Adrenal gland (tissue), 12 donors: ENCODE results near the gene CLASRP. TPM values are rescaled to one million over a fixed set of nuclear protein-coding genes. Genes with fewer than 3 reads are reported as not detected.

ENCODE experiments used
- DNase-seq, 7 donors: peaks; one replicate each; pipeline ENCODE4 v3.0.0-alpha.2; 2019 to 2020
- H3K27ac ChIP-seq, 5 donors: fragments of 200-600 bp; sonication (generic) in 4 of 5; 1 replicate in 3 of 5; 2 replicates in 2 of 5; pipeline versions ENCODE4 v1.5.1 to v1.8.0; 2016 to 2020; ENCODE audit warnings: mild to moderate bottlenecking in 1 of 5
- H3K27me3 ChIP-seq: fragments of 200-600 bp; 2 replicates; pipeline ENCODE4 v1.8.0; 2021
- H3K36me3 ChIP-seq, 2 donors: fragments of 200-600 bp; replicated peaks in 1 of 2; 1 replicate in 1 of 2; 2 replicates in 1 of 2; pipeline versions ENCODE4 v1.5.1 to v1.8.0; 2018 to 2022
- H3K4me1 ChIP-seq, 2 donors: fragments of 200-600 bp; replicated peaks in 1 of 2; 1 replicate in 1 of 2; 2 replicates in 1 of 2; pipeline versions ENCODE4 v1.5.1 to v1.8.0; 2018 to 2021
- H3K4me3 ChIP-seq, 4 donors: fragments of 200-600 bp; sonication (generic) in 3 of 4; one replicate each; pipeline ENCODE4 v1.5.1; 2016 to 2018
- H3K9me3 ChIP-seq, 3 donors: fragments of 200-600 bp; sonication (generic) in 1 of 3; replicated peaks in 1 of 3; 1 replicate in 2 of 3; 2 replicates in 1 of 3; pipeline versions ENCODE4 v1.5.1 to v1.8.0; 2016 to 2021
- POLR2A ChIP-seq, 2 donors: fragments of 450-650 bp; IDR thresholded peaks; one replicate each; pipeline ENCODE4 v1.6.1; 2017; ENCODE audit warnings: antibody characterized with exemption in 2 of 2, mild to moderate bottlenecking in 2 of 2, moderate library complexity in 1 of 2
- WGBS, 4 donors: extraction: QIAGEN DNeasy Blood & Tissue Kit in 2 of 4; methylation state at CpG; one replicate each; pipeline versions ENCODE4 v1.1.5 to v1.1.7; 2013 to 2017; 5-methylcytosine and 5-hydroxymethylcytosine counted together
- intact Hi-C, 2 donors: fragments of 100-400 bp; cut with DNase I; formaldehyde crosslinking; loops; one replicate each; pipeline versions ENCODE4 v1.14.1 to v1.15.0; 2022 to 2023
- polyA plus RNA-seq, 3 donors: library from polyadenylated mRNA; stranded (reverse); fragments of 200-250 nt in 2 of 3; fragments of 350-450 nt in 1 of 3; fragmentation: Illumina TruSeq in 1 of 3; extraction: RNeasy Lipid Tissue Mini Kit (QIAGEN cat#74804) in 1 of 3; gene quantifications; one replicate each; pipeline ENCODE4 v1.2.3, GENCODE V29; 2013 to 2014
- total RNA-seq, 9 donors: library from RNA; depleted of rRNA in 4 of 9; stranded (reverse); fragments of >200 nt in 4 of 9; fragments of 120-200 nt in 1 of 9; fragmentation: NEBNext Ultra II Directional in 1 of 9; extraction: Animal tissue kit (Norgen Biotek cat#: 25700) in 1 of 9; gene quantifications; one replicate each; pipeline versions ENCODE4 v1.1.0 to v1.2.4, GENCODE V29; 2013 to 2023
- TF ChIP-seq, protein P1 (sequence below), 6 experiments: fragments of 450-650 bp in 4 of 6; fragments of 200-600 bp in 2 of 6; sonication (generic) in 1 of 6; IDR thresholded peaks; 1 replicate in 5 of 6; 2 replicates in 1 of 6; pipeline versions ENCODE4 v1.5.1 to v1.8.0; 2016 to 2021; ENCODE audit warnings: antibody characterized with exemption in 6 of 6, mild to moderate bottlenecking in 2 of 6, moderate library complexity in 1 of 6
- donor health status: healthy with polysubstance abuse.
- donor health status: Bipolar disorder and iron deficiency.
- donor health status: DM: yes; HTN: yes; CAD: no.
- donor health status: DM: no; HTN: no; CAD: no.
- donor health status: DM: no; HTN: no; CAD: no.
- donor health status: DM: yes; HTN: yes; CAD: no.

Gene CLASRP
- total and polyA plus RNA-seq, 12 donors: 19.8 to 730 (median 64.7) TPM

DNA sequence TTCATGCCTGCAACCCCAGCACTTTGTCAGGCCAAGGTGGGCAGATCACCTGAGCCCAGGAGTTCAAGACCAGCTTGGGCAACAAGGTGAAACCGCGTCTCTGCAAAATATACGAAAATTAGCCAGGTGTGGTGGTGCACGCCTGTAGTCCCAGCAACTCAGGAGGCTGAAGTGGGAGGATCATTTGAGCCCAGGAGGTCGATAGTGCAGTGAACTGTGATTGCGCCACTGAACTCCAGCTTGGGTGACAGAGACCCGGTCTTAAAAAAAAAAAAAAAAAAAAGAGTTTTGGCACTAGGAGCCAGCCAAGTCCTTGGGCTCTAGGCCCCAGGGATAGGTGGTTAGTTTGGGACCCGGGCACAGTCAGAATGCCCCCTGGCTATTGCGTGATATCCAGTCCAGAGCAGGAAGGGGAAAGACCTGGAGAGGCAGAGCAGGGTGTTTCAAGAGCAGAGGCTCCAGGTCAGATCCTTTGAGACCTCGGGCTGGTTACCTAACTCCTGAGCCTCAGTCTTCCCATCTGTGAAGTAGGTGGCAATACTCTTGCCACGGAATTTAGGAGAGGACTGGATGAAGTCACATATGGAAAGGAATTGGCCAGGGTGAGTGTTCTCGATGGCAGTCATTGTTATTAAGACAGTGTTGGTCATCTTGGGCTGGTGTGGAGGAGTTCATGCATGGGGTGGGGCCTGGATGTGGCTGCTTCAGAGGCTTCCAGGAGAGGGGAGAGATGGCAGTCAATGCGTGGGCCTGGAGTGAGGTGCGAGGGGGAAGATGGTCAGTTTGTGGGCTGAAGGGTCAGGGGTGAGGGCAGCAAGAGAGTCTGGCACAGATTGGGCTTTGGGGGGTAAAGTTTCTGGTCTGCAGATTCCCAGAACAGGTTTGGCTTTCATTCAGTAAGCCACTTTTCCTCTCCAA is 56.9 kb downstream of the CLASRP start:
- Histone ChIP-seq H3K4me1 (peaks cover 59 to 77% of the 10 kb centered on the region in 2 donors), H3K36me3 (no peaks in the 10 kb centered on the region), H3K27ac (peak overlapping the region in 4 of 5 donors; percentile 33 to 99 (median 98)), H3K27me3 (no peaks in the 10 kb centered on the region), H3K4me3 (no peak overlapping the region), H3K9me3 (no peaks in the 10 kb centered on the region)
- WGBS, 4 donors: 74 to 77% (median 74%) methylated on average over 14 of the region's 14 CpGs
- DNase-seq: peak in 2 of 7 donors; percentile 58
- TF ChIP-seq, protein P1, sequence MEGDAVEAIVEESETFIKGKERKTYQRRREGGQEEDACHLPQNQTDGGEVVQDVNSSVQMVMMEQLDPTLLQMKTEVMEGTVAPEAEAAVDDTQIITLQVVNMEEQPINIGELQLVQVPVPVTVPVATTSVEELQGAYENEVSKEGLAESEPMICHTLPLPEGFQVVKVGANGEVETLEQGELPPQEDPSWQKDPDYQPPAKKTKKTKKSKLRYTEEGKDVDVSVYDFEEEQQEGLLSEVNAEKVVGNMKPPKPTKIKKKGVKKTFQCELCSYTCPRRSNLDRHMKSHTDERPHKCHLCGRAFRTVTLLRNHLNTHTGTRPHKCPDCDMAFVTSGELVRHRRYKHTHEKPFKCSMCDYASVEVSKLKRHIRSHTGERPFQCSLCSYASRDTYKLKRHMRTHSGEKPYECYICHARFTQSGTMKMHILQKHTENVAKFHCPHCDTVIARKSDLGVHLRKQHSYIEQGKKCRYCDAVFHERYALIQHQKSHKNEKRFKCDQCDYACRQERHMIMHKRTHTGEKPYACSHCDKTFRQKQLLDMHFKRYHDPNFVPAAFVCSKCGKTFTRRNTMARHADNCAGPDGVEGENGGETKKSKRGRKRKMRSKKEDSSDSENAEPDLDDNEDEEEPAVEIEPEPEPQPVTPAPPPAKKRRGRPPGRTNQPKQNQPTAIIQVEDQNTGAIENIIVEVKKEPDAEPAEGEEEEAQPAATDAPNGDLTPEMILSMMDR (IDR thresholded peaks at IDR 0.05): no peak
- no peak for TF ChIP-seq POLR2A (IDR thresholded peaks at IDR 0.05)
- intact Hi-C loops: no loop called here

DNA sequence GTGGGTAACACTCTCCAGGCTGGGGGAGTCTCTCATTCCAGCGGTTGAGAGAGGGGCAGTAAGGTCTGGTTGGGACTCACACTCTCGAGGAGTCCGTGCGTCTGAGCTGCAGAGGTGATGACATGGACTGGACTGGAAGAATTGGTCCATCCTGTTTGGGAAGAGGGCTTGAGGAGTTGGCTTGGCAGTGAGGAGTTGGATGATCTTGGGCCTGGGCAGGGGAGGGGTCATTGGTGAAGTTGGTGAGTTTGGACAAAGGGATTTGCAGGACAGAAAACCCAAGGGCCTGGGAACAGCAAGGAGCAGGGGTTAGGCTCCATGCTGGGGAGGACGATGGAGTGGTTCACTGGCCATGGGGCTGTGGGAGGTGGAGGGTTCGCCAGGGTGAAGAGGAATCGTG is 57.9 kb downstream of the CLASRP start:
- no peaks in the 10 kb centered on the region for H3K36me3 ChIP-seq
- no peaks in the 10 kb centered on the region for H3K9me3 ChIP-seq
- H3K4me3 ChIP-seq: no peak overlapping the region
- DNase-seq: no peak
- peak overlapping the region; percentile 82 to 99 (median 97) for H3K27ac ChIP-seq
- intact Hi-C loops: no loop called here
- peaks cover 69 to 82% of the 10 kb centered on the region in 2 donors for H3K4me1 ChIP-seq
- TF ChIP-seq POLR2A (IDR thresholded peaks at IDR 0.05): no peak
- TF ChIP-seq, protein P1 (IDR thresholded peaks at IDR 0.05): no peak
- 85 to 89% (median 87%) methylated on average over 7 of the region's 7 CpGs for WGBS, 4 donors
- H3K27me3 ChIP-seq: no peaks in the 10 kb centered on the region

DNA sequence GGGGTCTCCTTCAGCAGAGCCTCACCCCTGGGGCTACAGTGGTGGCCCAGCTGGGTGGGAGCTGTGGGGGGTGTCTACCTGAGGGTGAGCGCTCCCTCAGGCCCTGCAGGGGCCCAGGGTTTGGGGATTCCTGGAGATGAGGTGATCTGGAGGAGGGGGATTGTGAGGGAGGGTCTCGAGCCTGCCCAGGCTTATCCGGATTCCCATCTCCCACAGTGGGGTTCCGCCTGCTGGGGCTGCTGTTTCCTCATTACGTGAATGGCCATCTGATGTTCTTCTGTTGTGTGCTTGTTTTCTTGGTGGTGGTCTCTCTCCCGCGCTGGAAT is 58.6 kb downstream of the CLASRP start:
- TF ChIP-seq POLR2A (IDR thresholded peaks at IDR 0.05): no peak
- TF ChIP-seq, protein P1 (IDR thresholded peaks at IDR 0.05): no peak
- DNase-seq: no peak
- H3K36me3 ChIP-seq: no peaks in the 10 kb centered on the region
- H3K4me1 ChIP-seq: peaks cover 76 to 89% of the 10 kb centered on the region in 2 donors
- WGBS, 4 donors: 50 to 74% (median 74%) methylated on average over 2 to 7 of the region's 7 CpGs
- H3K4me3 ChIP-seq: no peak overlapping the region
- intact Hi-C loops: no loop called here
- no peaks in the 10 kb centered on the region for H3K9me3 ChIP-seq
- H3K27ac ChIP-seq: peak overlapping the region; percentile 82 to 99 (median 97)
- H3K27me3 ChIP-seq: no peaks in the 10 kb centered on the region

DNA sequence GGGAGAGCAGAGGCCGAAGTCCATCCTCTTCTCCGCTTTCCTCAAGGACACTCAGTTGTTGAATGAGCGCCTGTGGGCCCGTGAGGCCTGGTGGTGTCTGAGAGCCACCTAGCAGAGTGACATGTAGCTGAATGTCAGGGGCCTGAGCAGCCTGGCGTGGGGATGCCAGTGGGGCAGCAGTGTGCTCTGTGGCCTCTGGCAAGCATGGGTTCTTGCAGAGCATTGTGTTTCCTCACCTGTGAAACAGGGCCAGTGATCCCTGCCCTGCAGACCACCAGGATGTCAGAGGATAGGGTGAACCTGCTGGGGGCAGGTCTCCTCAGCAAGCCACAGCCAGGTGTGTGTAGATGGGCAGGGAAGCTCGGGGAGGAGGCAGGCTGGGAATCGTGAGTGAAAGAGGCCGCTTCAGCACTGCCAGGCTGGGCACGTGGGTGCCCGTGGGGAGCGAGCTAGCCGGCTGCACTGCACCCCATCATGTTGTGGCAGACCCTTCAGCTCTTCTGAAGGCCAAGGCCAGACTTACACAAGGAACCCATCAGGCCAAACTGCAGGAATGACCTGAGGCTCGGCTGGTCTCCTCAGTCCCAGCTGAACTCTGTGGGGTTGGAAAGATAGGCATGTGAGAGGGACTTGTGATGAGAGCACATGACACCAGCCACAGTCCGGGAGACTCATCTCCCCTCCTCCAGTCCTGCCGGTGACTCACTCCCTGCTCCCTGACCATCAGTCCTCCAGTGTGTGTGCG is 59.1 kb downstream of the CLASRP start:
- Histone ChIP-seq H3K4me3 (peak overlapping the region in 1 of 4 donors; percentile 40), H3K27ac (peak overlapping the region; percentile 82 to 99 (median 97)), H3K36me3 (no peaks in the 10 kb centered on the region), H3K4me1 (peaks cover 80 to 95% of the 10 kb centered on the region in 2 donors), H3K9me3 (no peaks in the 10 kb centered on the region), H3K27me3 (no peaks in the 10 kb centered on the region)
- 26 to 45% (median 39%) methylated on average over 7 to 16 of the region's 16 CpGs for WGBS, 4 donors
- peak in 1 of 2 donors; percentile 94 for TF ChIP-seq POLR2A (IDR thresholded peaks at IDR 0.05)
- TF ChIP-seq, protein P1 (IDR thresholded peaks at IDR 0.05): no peak
- intact Hi-C loops: no loop called here
- DNase-seq: peak; percentile 90 to 98 (median 96)
